T1000 (cell line): ENCODE measurements around the gene STX7.

Experiments used
- DNase-seq: peaks from one replicate; lab custom pipeline; 2025; ENCODE audit warnings: mixed read lengths; lab: John Stamatoyannopoulos, UW

Gene STX7

DNA sequence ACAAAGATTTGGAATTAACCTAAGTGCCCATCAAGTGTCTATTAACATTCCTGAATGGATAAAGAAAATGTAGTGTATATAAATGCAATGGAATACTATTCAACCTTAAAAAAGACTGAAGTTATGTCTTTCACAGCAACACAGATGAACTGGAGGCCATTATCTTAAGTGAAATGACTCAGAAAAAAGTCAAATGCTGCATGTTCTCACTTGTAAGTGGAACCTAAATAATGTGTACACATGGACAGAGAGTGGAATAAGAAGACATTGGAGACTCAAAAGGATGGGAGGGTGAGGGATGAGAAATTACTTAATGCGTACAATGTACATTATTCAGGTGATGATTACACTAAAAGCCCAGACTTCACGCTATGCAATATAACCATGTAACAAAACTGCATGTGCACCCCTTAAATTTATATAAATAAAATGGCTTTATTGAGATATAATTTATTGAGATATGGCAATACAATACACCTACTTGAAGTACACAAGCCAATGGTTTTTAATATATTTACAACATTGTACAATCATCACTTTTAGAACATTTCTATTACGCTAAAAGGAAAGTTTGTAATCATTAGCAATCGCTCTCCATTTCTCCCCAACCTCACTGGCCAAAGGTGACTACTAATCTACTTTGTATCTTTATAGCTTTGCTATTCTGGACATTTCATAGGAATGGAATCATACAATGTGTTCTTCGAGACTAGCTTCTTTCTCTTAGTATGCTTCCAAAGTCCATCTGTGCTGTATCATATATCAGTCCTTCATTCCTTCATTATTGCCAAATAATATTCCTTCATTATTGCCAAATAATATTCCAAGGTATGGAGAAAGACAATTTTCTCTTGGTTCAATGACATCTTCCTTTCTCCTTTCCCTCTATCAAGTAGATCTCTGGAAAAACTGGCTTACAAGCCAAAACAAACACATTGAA, 5.8 kb downstream of the STX7 start:
- DNase-seq, result no peak

DNA sequence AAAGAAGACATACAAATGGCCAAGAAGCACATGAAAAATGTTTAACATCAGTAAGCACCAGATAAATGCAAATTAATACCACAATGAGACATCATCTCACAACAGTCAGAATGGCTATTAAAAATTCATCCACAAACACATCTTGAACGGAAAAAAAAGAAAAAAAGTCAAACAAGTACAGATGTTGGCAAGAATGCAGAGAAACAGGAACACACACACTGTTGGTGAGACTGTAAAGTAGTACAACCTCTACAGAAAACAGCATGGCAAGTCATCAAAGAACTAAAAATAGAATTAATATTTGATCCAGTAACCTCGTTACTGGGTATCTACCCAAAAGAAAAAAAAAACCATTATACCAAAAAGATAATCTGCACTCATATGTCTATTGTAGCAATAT, 6.5 kb downstream of the STX7 start:
- DNase-seq, result no peak

DNA sequence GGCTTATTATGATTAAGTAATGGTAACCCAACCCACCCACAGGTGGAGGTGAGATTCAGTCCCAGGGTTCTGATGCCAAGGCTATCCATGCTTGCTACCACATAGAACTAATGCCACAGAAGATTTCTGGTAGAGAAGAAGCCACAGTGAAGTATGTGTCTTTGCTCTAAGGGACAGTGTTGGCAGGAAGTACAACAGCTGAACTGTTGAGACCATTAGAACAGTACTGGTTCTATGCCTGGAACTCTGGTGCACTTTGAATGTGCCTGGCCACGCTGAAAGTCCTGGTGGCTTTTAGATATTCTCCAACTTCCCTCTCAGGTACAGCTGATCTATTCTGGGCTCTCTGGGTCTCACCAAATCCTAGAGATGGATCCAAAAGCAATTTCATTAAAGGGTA, 7.8 kb downstream of the STX7 start:
- DNase-seq, result no peak

DNA sequence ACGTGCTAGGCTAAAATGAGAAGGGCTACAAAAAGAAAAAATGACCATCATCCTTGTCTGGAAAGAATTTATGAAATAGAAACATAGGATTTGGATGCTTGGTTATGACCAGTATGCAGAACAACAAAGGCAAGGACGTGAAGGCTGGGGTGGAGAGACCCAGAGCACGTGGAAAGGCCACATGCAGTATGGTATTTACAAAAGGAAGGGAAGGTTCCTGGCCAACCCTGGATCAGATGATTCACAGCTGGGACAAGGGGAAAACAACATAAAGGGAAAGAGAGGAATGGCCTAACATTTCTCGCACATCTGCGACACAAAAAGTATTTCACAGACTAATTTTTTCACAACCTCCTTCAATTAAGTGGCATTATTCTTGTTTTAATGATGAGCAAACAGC, 8.2 kb downstream of the STX7 start:
- DNase-seq, result no peak

DNA sequence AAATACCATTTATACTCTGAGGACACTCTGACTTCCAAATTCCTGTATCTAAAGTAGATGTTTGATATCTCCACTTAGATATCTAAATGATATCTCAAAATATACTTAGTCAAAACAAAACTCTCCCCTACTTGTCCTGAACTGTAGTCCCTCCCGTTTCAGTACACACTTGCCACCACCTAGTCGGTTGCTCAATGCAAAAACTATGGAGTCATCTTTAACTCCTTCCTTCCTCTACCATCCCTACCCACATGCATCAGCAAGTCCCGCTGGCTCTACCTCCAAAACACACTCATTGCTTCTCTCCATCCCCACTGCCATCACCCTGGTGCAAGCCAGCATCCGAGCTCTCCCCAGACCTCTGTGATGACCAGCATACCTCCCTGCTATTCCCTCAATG, 13.2 kb downstream of the STX7 start:
- no peak for DNase-seq

DNA sequence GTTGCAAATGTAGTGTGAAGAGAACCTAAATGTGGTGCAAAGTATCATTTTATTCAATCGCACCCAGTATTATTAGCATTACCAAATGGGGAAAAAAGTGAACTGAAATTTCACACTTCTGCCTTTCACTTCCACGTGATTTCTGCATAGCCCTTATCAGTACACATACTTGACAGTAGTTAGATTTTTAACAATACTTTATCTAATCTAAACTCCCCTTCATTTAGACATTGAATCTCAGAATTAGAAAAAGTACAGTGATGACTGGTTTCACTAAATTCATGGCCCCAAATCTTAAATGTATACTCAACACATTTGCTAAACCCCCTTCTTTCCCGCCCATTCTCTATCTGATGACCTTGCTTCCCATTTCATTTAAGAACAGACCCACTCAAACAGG, 14.3 kb downstream of the STX7 start:
- DNase-seq, result no peak

DNA sequence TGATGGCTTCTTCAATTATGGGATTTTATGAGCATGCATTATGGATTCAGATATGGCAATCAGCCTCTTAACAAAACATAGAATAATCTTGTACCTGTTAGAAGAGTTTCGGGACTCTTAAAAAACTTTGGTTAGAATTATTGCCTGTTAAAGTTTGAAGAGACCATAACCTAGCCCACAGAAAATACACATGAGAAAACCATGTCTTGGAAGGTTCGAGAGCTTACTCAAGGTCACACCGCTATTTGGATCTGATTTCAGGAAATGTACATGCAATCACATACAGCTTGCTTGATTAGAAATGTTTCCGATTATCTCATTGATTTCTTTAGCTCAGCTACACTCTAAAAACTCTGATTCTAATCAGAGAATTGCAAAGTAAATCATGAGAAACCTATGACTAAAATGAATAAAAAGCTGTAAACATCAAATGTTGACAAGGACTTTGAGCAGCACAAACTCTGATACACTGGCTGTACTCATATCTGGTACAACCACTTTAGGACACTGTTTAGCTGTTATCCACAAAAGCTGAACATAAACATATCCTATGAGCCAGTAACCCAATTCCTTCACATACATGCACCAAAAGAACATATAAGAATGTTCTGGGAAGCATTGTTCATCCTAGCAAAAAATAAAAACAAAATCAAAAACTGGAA, 16.3 kb downstream of the STX7 start:
- DNase-seq, result no peak

DNA sequence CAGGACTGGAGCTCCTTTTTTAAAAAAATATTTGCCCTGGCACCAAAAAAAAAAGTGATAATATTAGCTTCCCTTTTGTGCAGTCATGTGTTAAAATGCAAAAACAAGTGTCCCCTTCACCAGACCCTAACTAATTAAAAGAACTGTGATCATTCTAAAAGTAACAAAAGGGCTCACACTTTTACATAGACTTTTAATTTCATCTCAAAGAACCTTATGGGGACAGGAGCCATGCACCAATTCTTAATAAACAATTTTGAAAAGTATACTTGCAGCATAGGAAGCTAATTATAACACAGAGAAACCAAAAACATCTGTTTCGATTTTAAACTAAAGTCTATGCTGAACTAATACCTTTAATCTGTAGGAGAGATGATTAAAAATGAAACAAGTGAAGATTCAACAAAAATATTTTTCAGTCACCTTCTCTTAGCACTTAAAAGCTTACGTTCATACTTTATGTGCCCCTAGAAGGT, 17.3 kb downstream of the STX7 start:
- no peak for DNase-seq

DNA sequence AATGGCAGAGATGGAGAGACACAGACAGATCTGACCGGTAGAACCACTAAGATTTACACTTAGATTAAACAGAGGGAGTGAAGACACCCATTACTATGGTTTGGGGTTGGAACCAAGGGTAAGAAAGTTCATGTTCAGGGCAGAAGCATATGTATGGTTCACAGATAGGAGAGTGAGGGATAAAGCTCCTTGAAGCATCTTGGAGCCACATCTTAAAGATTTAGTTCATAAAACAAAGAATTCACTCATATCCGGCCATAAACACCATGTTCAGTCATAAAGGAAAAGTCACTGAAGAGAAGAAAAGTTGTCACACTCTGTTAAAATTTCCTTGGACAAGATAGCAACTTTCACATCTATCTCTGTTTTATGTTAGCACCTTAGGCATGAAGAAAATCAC, 18.0 kb downstream of the STX7 start:
- DNase-seq, result no peak

DNA sequence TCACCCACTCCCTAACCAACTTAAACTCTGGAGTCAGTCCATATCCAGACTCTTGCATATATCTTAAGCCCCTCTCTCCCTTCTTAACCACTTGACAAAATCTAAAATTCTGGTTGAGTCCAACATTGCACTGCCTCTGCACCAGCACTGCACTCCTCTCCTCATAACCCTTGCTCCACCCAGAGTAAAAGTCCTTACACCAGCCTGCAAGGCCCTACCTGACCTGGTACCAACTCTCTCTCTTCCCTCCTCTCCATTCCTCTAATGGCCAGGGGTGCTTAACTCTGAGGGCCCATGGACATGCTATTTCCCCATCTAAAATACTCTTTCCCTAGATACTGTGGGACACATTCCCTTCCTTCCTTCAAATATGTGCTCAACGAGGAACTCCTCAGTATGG, 21.0 kb downstream of the STX7 start:
- no peak for DNase-seq

DNA sequence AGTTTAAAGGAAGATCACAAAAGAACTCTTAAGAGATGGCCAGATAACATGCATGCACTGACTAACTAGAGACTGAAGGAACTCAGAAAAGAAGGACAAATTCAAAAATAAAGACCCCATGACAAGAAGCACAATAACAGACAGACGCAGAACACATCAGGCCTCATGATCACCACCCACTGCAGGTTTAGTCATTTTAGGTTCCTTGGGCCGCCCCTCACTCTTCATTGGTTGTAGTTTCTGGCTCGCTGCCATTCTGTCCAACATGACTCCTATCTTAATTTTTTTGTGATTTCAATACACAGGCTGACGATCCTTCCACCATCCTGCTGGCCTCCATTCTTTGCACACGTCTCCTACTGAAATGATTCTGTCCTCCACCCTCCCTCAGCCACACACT, 21.6 kb downstream of the STX7 start:
- DNase-seq, result no peak

DNA sequence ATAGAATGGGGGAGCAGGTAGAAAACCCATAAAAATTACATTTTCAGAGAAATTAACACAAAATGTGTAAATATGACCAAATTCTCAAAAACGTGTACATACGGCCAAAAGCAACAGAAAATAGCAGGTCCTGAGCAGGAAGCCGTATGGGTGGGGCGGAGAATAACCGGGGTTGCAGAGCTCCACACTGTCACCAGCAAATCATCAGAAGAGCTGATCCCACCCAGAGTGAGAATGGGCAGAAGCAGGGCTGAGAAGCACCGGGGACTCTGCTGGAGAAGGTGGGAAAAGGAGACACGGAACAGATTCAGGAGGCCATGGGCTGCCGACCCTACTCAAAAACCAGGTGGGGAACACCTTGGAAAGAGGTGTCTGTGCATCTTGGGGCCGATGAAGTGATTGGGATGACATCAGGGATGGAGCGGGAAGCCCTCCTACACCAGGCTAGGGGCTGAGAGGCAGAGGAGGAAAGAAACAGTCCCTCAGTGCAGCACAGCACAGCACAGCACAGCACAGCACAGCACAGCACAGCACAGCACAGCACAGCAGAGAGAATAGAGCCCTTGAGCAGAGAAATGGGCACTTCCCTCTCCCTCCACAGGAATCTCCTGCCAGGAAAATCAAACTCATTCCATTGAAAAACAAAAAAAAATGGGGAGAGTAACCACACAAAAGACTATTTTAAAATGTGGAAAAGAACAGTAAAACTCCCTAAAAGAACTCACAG, 22.3 kb downstream of the STX7 start:
- DNase-seq, result no peak

DNA sequence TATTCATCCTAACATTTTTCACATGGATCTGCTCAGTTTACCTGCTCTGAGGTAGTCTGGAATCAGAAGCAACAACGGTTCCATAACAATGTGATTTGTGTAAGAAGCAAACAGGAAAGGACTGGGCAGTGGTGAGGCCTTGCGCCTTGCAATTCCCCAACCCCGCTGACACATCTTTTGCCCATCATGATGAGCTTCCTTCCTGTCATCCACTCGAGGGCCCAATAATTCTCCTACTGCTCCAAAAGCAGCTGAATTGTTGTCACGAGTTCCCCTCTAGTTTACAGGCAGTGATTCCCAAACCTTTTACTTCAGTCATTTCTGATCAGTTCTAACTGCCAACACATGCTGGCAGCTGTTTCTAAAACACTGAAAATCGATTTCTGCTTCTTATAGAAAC, 22.9 kb downstream of the STX7 start:
- DNase-seq, result no peak

DNA sequence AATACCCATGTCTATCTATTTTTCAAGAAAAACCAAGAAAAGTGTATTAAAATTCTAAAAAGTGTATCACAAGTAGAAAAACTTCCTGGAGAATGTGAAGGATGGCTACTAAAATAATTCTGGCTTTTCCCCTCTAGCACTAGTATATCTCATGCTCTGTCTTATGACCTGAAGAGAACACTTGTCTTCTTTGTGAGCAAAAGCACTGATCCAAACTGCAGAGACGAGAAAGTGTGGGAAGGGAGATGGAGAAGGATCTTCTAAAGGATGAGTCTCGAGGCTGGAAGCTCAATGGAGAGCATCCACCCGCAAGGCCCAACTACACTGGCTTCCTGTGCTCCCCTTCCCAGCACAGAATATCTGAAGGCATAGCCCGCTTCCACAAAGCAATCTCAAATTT, 23.5 kb downstream of the STX7 start:
- no peak for DNase-seq

DNA sequence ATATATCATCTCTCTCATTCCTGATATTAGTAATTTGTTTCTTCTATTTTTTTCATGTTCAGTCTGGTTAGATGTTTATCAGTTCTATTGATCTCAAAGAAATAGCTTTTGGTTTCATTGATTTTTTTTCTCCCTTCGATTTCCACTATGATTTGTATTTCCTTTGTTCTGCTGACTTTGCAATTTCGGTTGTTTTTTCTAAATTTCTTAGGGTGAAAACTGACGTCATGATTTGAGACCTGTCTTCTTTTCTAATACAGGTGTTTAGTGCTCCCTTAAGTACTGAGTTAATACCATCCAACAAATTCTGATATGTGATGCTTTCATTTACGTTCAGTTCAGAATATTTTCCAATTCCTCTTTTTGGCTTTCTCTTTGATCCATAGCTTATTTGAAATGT, 25.2 kb downstream of the STX7 start:
- no peak for DNase-seq

DNA sequence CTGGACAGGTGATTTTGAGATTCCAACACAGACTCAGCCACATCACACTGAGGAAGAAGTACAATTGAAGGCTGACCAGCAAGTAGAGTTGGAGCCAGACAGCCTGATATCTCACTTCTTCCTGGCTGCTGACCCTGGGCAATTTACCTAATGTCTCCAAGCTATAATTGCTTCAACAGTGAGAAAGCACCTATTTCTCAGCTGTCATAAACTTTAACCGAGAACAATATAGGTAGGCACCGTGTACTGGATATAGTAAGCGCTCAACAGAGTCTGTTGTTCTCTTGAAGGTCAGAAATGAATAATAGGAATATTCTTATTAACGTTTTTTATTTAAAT, 28.3 kb downstream of the STX7 start:
- DNase-seq, result no peak

DNA sequence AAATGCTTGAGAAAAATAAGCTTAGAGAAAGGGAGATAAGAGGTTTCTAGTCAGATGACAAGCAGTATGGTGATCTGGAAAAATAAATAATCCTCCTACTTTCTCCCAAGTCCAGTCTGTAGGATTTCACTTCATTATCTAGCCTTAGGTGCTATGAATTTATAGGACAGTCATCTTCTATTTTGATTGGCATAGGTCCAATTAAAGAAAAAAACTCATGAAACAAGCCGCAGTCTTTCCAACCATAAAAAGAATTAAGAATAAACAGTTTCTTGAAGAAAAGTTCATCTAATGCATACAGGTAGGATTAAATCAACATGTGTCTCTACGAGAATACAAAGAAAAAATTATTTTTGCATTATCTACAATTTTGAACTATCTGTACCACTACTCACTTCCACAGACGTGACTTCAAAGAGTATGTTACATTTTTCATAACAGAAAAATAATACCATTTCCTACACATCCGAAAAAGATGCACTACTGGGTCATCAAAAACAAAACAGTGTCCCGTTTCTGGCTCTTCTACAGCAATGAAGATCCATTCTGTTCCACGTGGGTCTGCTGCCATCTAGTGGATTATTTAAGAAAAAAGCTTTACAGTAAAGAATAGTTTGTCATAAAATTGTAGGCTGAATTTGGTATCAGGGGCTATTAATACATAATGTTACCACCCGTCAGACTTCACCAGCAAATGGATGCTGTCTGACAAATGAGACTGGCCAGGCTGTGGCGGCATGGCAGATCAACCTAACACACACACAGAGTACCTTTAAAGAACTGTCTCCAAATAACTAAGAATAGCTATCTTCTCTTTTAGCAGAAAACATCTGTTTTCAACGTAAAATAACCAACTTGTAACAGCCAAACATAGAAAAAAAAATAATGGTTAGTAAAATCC, 28.9 kb downstream of the STX7 start:
- no peak for DNase-seq

DNA sequence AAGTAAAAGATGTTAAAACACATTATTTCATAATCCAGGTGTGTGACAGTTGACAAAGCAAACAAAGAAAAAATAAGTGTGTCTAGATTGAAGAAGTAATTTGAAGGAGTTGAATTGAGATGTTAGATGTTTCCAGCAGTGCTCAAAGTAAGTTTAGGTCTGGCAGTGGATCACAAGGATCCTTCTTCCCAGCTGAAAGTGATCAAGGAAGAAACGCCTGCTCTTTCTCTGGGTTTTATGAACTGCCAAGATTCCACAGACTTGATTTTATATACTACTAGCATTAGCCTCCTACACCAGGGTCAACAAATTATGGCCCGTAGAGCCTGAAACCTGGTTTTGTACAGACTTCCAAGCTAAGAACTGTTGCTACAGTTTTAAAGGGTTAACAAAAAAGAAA, 30.3 kb downstream of the STX7 start:
- DNase-seq, result no peak

DNA sequence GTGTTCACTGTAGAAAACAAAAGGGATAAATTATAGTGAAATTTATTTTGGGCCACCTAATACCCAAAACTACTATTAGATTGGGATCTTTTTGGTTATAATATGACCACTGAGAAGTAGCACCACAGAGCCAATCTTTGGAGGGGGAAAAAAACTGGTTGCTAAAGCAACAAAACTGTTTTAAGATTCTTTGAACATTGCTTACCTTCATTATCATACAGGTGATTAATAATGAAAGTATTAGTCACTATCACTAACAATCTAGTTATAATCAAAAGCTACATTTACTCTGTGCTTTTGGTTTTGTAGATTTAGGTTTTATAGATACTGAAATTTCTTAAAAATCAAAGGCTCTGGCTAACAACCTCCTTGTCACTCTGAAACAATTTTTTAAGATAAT, 31.7 kb downstream of the STX7 start:
- DNase-seq, result no peak

DNA sequence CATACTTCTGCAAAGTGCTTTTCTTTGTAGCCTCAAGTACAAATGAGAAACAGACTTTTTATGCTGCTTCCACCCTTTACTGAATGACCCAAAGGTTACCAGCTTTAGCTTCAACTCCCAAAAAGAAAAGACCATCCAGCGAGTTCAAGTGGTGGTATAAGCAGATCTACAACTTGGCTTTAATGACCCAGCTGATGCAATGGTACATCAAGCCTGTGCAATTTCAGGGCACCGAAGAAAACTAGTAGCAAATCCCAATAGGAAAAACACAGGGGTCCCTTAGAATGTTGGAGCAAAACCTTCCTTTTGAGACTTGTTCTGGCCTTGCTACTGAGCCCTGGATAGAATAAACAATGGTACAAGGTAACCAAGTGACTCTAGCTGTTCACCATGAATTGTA, 33.8 kb downstream of the STX7 start:
- DNase-seq, result no peak

DNA sequence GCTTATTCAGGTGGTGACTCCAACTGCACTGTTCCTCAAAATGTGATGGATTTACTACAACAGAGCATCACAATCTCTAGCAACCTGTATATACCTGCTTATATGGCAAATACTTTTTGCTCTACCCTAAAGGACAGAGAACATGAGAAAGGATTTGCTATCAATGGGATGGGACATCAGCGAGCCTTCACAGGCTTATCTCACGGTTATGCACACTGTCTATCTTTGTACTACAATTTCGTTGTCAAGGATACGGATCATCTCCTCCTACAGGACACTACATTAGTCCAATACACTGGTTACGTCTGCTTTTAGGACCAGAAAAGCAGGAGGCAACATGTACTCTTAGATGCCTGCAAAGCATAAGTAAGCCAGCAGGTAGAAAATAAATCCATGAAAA, 34.2 kb downstream of the STX7 start:
- no peak for DNase-seq

DNA sequence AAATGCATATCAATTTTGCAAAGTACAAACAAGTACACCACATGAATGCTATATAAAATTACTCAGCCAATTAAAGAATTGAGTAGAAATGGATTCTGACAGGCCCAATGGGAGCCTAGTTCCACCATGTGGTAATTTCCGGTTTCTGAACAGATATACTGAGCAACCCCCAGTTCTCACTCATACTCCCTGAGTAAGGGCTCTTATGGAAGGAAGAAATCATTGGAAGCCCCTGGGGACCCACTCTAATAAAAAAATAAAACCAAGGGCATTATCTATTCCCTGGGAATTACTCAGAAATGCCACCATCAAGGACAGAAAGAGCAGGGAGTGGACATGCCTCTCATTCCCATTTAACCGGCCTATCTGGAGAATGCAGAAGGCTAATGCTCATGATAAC, 34.6 kb downstream of the STX7 start:
- no peak for DNase-seq
